Stimulated activated CD4-positive, alpha-beta T cell treated with anti-CD3 and anti-CD28 coated beads, Interleukin-15, amount 100 ng/mL, for 1 hour (primary cell): ENCODE data around the gene IL16.
"Not testable (repeated sequence)": the region's sequence is repeated elsewhere in the genome, so short reads cannot be mapped to it uniquely, and the experiment has no call there.

ENCODE experiments used
- DNase-seq, 2 donors: peaks; one replicate each; pipeline ENCODE4 v3.0.0-alpha.2; 2020; ENCODE audit warnings: low read depth in 1 of 2, low spot score in 1 of 2

The IL16 gene

DNA sequence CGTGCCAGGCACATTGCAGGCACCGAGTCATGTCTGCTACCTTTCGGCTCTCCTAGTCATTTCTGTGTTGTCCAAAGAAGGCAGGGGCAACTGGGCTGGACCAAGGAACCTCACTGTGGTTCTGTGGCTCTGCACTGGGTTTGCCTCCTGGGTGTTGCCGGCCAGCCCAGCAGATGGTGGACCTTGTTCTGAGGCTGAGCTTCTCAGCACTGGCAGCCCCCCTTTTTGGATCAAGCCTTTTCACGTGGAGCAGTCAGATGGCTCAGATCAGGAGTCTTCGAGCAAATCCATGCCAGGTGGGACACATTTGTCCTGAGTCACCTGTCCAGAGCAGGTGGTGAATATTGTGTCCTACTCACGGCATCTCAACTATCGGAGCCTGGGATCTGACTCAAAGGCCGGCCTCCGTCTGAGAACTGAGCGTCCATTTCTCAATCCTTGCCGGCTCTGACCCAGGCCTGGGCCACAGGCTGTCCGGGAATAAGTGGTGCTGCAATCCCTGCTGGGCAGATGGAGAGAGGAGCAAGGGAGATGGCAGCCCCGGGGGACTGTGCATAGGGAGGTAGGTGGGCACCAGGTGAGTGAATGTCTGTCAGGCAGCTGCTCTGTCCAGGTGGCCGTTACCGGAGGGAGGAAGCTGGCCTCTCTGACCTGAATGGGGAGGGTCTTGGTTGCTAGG, at the start of gene IL16:
Gene IL16, plus strand, starts transcription at position 304 of the 679 bp plus-strand sequence. CDS start 28,521 bp downstream, outside the sequence.
- no peak for DNase-seq

DNA sequence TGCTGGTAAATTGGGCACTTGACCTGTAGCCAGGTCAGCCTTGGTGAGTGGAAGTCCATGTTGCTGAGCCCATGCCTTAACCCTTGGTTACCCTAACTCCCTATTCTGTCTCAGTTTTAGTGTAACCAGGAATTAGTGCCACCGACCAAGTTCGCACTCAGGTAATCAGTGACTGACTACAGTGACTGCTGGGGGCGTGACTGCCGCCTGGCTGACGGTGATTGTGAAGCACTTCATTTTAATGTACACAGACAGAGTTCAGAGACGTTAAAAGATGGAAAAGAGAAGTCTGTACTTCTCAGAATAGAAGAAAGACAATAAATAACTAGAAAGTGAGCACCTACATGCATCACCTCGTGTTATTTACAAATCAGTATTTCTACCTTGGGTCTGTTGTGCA, 45.3 kb upstream of the IL16 start:
- no peak for DNase-seq

DNA sequence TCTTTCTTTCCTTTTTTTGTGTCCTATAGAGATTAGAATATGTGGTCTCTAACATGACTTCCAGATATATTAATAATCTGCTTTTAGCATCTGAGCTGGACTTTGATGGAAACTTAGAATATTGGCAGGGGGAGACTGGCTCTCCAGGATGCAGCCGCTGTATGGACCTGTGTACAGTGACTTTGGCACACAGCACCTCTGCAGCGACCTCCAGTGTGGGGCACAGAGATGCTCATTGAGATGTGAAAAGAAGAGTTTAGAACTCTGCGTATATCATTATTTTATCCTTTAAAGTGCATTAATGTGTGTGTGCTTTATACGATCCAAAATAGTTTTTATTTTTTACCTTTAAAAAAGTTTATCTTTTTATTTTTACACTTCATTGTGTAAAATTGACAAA, 44.3 kb upstream of the IL16 start:
- DNase-seq: no peak

DNA sequence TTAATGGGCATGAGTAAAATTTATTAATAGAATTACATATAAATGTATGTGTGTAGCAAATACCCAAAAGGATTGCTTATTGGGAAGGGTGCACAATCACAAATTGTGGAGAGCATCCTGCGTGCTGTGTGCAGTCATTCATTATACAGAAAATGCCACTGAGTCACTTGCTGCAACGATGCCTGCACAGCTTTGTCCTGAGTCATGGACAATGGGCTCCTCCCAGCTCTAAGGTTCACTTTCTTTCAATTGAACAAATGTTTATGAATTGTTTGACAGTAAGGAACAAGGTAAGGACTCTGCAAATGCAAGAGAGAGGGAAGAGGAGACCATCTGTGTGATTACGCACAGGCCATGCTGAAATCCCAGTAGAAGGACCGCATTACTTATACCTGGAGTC, 43.9 kb upstream of the IL16 start:
- DNase-seq: no peak

DNA sequence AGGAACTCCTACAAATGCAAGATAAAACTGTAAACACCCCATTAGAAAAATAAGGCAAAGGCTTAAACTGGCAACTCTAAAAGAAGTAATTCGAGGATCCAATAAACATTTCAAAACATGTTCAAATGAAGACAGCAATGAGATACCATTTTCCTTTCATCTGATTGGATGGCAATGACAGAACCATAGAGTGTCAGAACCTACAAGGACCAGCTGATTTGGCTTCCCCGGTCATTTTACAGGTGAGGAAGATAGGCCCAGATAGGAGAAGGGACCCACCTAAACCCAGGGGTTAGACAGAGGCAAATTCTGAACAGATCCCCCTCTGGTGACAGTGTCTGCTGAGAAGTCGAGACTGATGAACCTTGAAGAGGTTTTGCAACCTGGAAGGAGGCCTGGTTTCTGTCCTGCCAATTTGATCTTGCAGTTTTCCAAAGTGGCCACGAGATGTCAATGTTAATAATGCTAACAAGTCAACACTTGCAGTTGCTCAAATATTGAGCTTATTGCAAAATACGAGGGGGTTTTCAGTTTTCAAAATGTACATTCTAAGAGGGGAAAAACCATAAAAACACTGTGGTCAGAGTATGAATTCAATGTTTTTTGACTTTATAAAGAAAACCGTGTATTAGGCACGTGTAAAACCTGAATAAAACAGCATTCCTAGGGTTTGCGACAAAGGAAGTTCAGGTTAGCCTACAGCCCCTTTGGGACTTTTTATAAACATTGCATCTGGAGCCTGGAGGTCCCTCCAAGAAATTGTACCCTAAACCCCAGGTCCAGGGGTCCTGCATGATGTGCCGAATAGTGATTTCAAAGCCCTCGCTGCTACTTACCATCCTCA, 41.1 kb upstream of the IL16 start:
- no peak for DNase-seq

DNA sequence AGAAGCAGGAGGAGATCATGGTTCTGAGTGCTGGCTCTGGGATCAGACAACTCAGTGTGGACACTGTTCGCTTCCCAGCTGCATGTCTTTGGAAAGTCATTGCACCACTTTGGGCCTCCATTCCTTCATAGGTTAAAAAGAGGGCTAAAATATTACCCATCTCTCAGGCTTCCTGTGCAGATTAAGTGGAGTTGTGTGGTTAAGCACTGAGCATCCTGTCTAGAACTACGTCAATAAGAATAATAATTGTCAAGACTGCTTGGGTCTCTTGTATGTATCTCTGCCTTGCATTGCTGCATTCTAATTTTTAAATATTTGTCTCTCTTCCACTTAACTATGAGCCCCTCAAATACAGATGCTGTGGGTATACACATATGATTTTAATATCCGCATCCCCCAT, 40.4 kb upstream of the IL16 start:
- no peak for DNase-seq

DNA sequence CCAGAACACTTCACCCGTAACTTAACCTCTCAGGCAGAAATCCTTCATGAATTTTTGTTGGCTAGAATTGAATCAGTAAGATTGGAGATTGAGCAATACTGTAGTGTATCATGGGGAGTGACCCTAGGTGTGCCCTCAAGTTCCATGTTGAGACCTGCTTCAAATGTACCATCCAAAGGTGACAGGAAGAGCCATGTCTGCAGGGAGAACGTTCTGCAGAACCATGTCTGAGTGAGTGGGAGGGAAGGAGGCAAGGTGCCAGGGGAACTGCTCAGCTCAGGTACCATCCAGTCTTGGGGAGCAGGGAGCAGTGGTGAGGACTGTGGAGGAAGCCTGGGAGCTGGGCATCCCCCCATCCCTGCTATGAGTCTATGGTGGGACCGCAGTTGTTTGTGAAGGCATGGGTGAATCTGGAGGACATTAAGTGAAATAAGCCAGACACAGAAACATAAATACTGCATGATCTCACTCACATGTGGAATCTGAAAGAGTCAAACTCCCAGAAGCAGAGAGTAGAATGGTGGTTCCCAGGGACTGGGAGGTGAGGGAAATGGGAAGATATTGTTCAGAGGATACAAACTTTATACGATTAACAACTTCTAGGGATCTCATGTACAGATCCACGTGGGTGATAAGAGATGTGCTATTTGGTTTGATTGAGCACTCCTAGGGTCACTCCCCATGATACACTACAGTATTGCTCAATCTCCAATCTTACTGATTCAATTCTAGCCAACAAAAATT, 39.3 kb upstream of the IL16 start:
- no peak for DNase-seq

DNA sequence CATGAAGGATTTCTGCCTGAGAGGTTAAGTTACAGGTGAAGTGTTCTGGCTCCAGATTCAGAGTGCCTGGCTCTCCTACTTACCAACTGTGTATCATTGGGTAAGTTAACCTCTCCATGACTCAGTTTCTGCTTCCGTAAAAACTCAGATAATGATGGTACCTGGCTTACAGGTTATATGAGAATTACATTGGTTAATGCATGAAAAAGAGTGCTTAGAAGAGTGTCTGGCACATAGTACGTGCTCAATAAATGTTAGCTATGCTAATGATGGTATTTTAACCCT, 38.8 kb upstream of the IL16 start:
- DNase-seq: no peak

DNA sequence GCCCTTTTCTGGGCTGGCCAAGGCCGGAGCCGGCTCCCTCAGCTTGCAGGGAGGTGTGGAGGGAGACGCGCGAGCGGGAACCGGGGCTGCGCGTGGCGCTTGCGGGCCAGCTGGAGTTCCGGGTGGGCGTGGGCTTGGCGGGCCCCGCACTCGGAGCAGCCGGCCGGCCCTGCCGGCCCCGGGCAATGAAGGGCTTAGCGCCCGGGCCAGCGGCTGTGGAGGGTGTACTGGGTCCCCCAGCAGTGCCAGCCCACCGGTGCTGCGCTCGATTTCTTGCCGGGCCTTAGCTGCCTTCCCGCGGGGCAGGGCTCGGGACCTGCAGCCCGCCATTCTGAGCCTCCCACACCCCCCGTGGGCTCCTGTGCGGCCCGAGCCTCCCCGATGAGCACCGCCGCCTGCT, 38.1 kb upstream of the IL16 start:
- not testable (repeated sequence) for DNase-seq

DNA sequence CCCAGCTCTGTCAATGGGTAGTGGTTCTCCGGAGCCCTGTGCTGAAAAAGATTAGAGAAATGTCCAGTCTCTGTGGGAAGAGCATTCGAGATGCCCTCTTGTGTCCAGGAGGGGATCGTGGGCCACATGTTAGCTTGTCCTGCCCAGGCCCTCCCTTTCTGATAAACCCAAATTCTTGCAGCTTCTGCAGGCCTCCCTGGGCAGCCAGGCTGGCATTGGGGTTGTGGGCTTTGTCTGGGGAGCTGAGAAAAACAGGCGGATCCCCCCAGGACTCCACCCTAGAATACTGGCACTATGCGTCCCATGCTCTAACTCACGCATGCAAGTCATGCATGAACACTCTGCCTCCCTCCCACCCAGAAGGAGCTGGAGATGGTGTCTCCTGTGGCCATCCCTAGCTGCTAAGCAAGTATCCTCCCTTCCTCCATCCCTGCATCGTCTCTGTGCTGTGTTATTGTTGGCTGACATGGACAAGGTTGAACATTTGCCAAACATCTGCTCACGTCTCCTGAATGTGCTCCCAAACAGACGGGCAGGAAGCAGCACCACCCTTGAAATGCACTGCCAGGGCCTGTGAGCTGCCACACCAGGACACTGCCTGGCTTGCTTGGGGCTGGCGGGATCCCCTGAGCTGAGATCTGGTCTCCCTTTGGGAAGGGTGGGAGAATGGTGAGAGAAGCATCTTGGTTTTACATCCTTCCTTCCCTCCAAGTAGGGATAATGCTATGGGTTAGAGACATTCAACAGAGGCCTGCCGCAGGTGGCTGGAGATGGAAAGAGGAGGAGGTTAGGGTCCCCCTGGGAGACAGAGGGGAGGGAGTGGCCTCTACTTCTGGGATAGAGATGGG, 36.1 kb upstream of the IL16 start:
- DNase-seq: no peak

DNA sequence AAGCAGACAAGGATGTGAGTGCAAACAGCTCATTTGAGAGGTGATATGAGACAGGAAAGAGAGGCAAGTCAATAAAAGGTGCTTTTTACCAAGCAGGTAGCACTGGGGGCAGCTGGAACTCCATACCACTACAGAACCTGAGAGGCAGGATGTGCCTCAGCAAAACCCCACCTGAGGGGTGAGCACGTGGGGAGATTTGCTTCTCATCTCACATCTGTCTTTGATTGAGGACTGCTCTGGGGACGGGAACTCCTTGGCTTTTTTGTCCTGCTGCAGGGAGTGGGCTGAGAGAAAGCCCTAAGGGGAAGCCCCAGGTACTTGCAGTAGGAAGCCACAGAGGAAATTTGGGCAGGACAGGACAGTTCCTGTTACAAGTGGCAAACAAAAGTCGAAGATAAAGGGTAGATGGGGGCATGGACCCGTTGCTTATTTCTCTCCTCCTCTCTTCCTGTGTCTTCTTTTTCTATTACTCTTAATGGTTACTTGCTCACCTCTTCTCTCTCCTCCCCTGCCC, 35.5 kb upstream of the IL16 start:
- no peak for DNase-seq

DNA sequence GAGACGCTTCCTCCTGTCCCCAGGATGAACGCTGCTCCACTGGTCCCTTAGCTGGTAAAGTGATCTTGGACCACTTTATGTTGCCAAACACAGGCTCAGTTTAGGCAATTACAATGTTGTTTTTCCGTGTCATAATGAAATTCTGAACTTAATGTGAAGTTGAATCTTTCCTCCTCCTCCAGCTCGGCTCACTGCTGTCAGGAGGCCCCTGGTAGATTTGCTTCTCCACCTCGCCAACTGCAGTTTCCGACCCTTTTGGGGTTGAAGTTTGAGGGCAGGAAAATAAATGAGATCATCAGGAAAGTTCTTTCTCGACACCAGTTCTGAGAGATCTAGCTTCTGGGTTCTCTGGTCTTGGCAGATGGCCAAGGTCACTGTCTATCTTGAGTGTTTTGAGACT, 34.8 kb upstream of the IL16 start:
- DNase-seq: no peak

DNA sequence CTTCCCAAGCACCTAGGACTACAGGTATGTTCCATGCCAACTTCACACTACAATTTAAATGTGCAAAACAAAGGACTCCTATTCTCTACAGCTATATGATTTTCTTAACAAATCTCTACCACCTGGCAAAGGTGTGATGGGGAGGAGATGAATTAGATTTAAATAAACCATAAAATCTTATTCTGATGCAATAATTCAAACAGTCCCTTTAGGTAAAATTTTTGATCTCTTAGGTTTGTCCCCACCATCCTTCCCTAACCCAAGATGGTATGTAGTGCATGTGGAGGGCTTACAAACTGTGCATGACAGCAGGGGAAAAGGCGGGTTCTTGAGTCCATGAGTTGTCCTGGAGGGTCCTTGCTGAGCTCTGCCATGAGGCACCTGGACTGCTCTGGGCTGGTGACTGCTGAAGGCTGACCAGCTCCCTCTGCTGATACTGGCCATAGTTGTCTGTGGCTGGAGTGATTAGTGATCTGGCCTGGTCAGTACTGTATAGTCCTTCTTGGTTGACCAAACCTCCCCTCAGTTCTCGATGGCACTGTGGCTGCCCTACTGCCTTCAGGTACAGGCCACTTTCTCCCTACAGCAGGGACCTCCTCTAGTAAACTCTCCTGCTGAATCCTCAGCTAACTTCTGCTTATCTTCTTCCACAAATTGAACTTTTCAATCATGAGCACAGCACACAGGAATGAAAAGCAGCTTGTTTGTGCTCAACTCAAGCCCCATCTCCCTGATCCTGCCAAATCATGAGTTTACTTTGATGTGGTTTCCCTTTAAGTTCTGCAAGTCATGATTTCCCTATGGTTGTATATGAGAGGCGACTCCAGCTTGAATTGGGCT, 32.5 kb upstream of the IL16 start:
- no peak for DNase-seq

DNA sequence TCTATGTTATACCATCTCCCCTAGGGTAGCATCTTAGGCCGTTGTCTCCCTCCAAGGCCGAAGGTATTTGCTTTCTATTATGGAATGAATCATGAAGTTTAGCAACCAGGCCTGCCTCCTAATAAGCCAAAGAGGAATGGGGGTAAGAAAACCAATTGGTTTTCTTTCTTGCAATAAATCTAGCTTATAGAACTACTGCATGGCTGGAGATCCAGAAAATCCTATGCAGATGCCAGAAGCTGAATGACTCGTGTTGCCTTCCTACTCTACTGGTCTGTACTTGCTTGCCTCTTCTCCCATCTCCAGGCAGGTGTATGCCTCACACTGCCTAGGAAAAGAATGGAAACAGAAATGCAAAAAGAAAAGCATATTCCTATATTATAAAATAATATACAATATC, 31.1 kb upstream of the IL16 start:
- no peak for DNase-seq

DNA sequence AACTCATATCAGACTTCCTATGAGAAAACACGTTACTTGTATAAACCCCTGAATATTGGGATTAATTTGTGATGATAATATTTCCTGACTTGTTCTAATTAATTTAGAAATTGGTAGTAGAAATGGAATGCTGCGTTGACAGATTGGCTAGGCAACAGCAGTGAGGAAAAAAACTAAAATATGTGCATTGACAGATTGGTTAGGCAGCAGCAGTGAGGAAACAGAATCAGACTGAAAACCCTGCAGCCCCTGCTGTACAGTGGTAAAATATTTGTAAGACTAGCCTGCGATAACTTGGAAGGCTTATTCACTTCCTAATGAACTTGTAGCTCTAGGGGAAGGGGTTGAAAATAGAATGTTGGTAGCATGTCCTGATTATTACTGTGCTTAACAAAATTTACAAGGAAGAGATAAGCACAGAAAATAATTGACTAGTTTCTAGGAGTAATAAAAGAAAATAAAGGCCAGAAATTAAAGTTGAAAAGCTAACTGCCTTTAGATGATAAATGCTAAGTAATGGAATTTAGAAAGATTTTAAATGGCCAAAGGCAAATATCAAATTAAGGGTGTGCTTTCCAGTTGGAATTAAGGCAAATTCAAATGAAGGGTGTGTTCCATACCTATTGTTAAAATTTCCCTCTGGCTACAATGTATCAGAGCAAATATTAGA, 29.9 kb upstream of the IL16 start:
- no peak for DNase-seq

DNA sequence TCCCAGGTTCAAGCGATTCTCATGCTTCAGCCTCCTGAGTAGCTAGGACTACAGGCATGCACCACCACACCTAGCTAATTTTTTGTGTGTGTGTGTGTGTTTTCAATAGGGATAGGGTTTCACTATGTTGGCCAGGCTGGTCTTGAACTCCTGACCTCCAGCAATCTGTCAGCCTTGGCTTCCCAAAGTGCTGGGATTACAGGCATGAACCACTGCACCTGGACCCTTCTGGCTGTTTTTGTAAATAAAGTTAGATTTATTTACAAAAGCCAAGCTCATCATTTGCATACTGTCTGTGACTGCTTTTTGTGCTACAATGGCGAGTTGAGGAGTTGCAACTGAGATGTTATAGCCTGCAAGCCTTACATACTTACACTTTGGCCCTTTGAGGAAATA, 28.6 kb upstream of the IL16 start:
- DNase-seq: no peak

DNA sequence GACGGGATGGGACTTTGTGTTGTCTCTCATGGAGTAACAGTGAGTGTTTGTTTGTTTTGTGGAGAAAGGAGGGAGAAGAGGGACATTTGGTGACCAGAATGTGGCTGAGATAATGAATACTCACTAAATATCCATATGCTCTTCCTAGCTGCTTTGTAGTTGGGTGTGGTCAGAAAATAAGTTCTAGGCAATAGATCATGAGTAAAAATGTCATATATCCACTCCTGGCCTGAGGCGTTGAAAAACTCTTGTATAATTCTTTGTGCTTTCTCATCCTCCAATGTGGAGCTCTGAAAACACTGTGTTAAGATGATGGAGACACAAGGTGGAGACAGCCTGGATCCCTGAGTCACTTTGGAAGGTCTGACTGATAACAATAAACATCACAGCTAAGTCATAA, 28.0 kb upstream of the IL16 start:
- DNase-seq: no peak

DNA sequence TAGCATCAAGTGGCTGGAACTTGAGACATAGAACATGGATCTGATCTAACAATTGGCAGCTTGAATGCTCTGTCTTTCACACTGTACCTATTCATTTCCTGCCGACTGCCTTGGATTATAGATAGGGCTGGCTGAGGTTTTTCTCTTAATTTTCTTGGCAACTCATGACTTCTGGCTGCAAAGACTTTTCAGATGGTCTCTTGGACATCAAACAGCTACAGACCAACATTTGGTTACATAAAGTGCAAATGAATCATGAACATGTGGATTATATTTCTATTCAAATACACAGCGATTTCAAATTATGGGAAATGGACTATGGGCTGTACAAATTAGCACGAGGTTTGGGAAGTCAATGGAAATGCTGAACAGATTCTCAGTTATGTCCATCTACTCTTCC, 26.2 kb upstream of the IL16 start:
- DNase-seq: no peak

DNA sequence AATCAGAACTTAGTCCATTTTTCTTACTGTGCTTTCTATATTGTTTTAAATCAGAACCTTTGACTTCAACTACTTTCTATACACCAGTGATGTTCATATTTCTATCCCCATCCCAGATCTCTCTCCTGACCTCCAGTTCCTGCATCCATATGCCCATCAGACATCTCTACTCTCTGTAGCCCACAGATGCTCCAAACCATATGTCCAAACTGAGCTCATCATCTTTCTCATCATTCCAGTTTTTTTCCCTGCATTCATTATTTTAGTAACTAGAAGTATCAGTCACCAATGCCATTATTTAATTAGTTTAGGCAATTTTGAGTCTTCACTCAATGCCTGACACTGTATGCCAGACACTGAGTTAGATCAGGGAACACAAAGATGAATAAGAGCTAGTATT, 25.4 kb upstream of the IL16 start:
- no peak for DNase-seq
